Left colon (tissue), 2 donors: Measurements from ENCODE around the gene TCF12. TPM values are rescaled to one million over a fixed set of nuclear protein-coding genes. Genes with fewer than 3 reads are reported as not detected.
"Not testable (repeated sequence)": the region's sequence is repeated elsewhere in the genome, so short reads cannot be mapped to it uniquely, and the experiment has no call there.

Source experiments
- ATAC-seq: fragments of 200-7000 bp; cut with Tn5 transposase; one replicate; pipeline ENCODE4 v1.9.1; 2020; ENCODE audit warnings: mild to moderate bottlenecking, moderate library complexity
- DNase-seq, 2 donors: peaks; one replicate each; pipeline ENCODE4 v3.0.0-alpha.2; 2020
- intact Hi-C, 2 donors: fragments of 100-400 bp; cut with DNase I in 1 of 2; cut with micrococcal nuclease in 1 of 2; formaldehyde crosslinking; loops; one replicate each; pipeline versions ENCODE4 v1.11.2 to v1.14.0; 2022; cut with DNase I, micrococcal nuclease
- total RNA-seq, 2 donors: library from RNA; stranded (reverse); fragmentation: NEBNext Ultra II Directional; extraction: Animal tissue kit (Norgen Biotek cat#: 25700); gene quantifications; one replicate each; pipeline ENCODE4 v1.2.1, GENCODE V29; 2021
- donor health status: DM: no; HTN: no; CAD: no.
- donor health status: DM: yes; HTN: yes; CAD: no.

TCF12 gene
- total RNA-seq, 2 donors from 2014 or later = 80.5 to 82.8 TPM

- no peak for ATAC-seq
- DNase-seq = no peak
- intact Hi-C loops = no loop called here
These were observed 7.6 kb upstream of the TCF12 start for GRCh38 chr15:56910801-56911200.

GRCh38 chr15:56913241-56913640 is 5.2 kb upstream of the TCF12 start:
- ATAC-seq (no peak), DNase-seq (no peak)
- intact Hi-C loops = no loop called here

- no peak for ATAC-seq
- no peak for DNase-seq
- intact Hi-C loops = no loop called here
These were observed 4.8 kb upstream of the TCF12 start for GRCh38 chr15:56913670-56914069.

- no peak for DNase-seq
- intact Hi-C loops = no loop called here
- ATAC-seq = no peak
These were observed 2.6 kb upstream of the TCF12 start for GRCh38 chr15:56915888-56916287.

GRCh38 chr15:56916825-56917477 is 1.5 kb upstream of the TCF12 start:
- ATAC-seq (no peak), DNase-seq (no peak)
- intact Hi-C loops = no loop called here

- no peak for ATAC-seq
- no peak for DNase-seq
- intact Hi-C loops = no loop called here
These were observed 795 bp upstream of the TCF12 start for GRCh38 chr15:56917652-56918045.

- intact Hi-C loops = no loop called here
- DNase-seq (peak; percentile 45 to 65), ATAC-seq (peak; percentile 45)
These were observed 676 bp downstream of the TCF12 start for GRCh38 chr15:56919031-56919608.

GRCh38 chr15:56919609-56920366 is 1.3 kb downstream of the TCF12 start:
- ATAC-seq (peak; percentile 3), DNase-seq (peak; percentile 26 to 45)
- intact Hi-C loops = loop anchor here in 1 of 2 donors (5.0 kb wide), 1 partner anchor 213 kb away; no protein-coding TSS in a partner anchor

- no peak for DNase-seq
These were observed 1.9 kb downstream of the TCF12 start for GRCh38 chr15:56920367-56920627.

GRCh38 chr15:56923174-56923591 is 4.7 kb downstream of the TCF12 start:
- no peak for DNase-seq
- intact Hi-C loops = loop anchor here in 1 of 2 donors (5.0 kb wide), 1 partner anchor 209 kb away; no protein-coding TSS in a partner anchor
- no peak for ATAC-seq

More at GRCh38 chr15:56920367-56920627, 1.9 kb downstream of the TCF12 start:
- intact Hi-C loops = loop anchor here in 1 of 2 donors (5.0 kb wide), 1 partner anchor 212 kb away; no protein-coding TSS in a partner anchor
- ATAC-seq = no peak

GRCh38 chr15:56927816-56928215 is 9.4 kb downstream of the TCF12 start:
- ATAC-seq (no peak), DNase-seq (no peak)
- intact Hi-C loops = no loop called here

- peak; percentile 59 for ATAC-seq
- intact Hi-C loops = no loop called here
- DNase-seq = no peak
These were observed 11.0 kb downstream of the TCF12 start for GRCh38 chr15:56929399-56929798.

- ATAC-seq = no peak
- intact Hi-C loops = no loop called here
- DNase-seq = no peak
These were observed 11.5 kb downstream of the TCF12 start for GRCh38 chr15:56929933-56930332.

- no peak for ATAC-seq
- intact Hi-C loops = no loop called here
- no peak for DNase-seq
These were observed 12.3 kb downstream of the TCF12 start for GRCh38 chr15:56930669-56931313.

- peak; percentile 84 for ATAC-seq
- no peak for DNase-seq
- intact Hi-C loops = no loop called here
These were observed 13.4 kb downstream of the TCF12 start for GRCh38 chr15:56931639-56932508.

- intact Hi-C loops, ATAC-seq, DNase-seq: not testable (repeated sequence)
These were observed 14.0 kb downstream of the TCF12 start for GRCh38 chr15:56932509-56932868.

- no peak for DNase-seq
- ATAC-seq = no peak
- intact Hi-C loops = no loop called here
These were observed 15.0 kb downstream of the TCF12 start for GRCh38 chr15:56933410-56933809.

- ATAC-seq = no peak
- intact Hi-C loops = no loop called here
- no peak for DNase-seq
These were observed 15.4 kb downstream of the TCF12 start for GRCh38 chr15:56933811-56934210.

- intact Hi-C loops = no loop called here
- ATAC-seq (peak; percentile 60), DNase-seq (no peak)
These were observed 15.8 kb downstream of the TCF12 start for GRCh38 chr15:56934269-56934668.
